HG02678 (cell line): ENCODE results near the gene ZNF524.
"Not testable (repeated sequence)": the region's sequence is repeated elsewhere in the genome, so short reads cannot be mapped to it uniquely, and the experiment has no call there.

ENCODE experiments used
- ATAC-seq: cut with Tn5 transposase; IDR thresholded peaks from one replicate; pipeline ENCODE4 v1.9.1; 2021; ENCODE audit warnings: mild to moderate bottlenecking, moderate library complexity; ENCODE audit not compliant: unreplicated experiment

The ZNF524 gene

DNA sequence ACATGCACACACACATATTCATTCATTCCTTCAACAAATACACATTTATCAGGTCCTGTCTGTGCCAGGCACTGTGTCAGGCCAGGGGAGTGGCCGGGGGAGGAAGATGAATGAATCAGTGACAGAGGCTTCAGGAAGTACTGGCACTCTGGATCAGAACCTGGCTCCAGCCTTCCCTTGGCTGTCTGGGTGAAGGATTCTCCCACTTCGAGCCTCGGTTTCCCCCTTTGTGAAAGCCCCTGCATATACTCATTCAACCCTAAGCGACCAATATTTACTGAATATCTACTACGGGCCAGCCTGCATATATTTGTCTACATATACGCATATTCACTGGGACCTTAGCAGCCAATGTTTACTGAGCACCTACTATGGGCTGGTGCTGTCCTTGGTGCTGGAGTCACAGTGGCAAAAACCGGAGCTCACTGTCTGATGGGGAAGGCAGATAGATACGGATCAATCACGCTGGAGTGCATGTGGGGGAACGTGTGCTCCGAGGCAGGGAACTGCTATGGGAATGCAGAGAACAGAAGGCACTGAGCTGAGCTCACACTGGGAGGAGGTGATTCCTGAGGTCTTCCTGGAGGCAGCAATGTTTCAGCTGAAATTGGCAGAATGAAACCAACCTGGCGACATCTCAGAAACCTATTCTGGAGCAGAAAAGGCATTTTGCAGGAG, 18.8 kb upstream of the ZNF524 start:
- ATAC-seq = peak; percentile 5

DNA sequence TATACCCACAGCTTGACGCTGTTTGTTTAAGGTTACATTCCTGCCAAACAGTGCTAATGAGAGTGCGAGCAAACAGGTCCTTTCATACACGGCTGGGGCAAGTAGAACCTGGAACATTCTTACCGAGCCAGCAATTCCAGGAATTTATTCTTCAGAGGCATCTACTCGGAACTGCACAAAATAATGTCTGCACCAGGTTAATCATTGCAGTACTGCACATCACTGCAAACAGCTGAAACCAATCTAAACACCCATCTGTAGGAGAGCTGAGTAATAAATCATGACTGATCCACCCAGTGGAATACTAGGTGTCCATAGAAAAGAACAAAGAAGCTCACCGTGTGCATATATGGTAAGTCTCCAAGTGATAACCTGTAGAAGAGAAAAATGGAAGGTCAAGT, 18.3 kb upstream of the ZNF524 start:
- no peak for ATAC-seq

DNA sequence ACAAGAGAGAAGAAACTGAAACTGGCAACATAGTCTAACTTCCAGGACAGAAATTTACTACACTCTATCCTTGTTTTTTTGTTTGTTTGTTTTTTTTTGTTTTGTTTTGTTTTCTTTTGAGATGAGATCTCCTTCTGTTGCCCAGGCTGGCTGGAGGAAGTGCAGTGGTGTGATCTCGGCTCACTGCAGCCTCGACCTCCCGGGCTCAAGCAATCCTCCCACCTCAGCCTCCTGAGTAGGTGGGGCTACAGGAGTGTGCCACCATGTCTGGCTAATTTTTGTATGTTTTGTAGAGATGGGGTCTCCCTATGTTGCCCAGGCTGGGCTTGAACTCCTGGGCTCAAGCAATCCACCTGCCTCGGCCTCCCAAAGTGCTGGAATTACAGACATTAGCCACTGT, 17.8 kb upstream of the ZNF524 start:
- ATAC-seq = not testable (repeated sequence)

DNA sequence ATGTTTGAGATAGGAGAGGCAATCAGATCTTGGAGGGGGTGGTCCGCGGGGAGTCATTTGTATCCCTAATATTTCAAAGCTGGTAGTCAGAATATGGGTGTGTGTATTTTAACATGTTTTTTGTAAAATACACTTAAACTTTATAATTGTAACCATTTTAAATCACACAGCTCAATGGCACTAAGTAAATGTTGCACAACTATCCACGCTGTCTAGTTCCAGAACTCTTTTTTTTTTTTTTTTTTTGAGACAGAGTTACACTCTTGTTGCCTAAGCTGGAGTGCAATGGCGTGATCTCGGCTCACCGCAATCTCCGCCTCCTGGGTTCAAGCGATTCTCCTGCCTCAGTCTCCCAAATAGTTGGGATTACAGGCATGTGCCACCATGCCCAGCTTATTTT, 16.2 kb upstream of the ZNF524 start:
- ATAC-seq = not testable (repeated sequence)

DNA sequence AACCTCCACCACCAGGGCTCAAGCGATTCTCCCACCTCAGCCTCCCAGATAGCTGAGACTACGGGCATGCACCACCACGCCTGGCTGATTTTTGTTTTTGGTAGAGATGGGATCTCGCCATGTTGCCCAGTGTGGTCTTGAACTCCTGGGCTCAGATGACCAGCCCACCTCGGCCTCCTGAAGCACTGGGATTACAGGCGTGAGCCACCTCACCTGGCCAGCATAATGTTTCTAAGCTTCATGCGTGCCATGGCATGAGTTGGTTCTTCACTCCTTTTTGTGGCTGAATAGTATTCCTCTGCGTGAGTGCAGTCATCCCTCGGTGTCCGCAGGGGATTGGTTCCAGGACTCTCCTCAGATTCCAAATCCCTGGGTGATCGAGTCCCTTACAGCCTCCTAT, 15.2 kb upstream of the ZNF524 start:
- no peak for ATAC-seq

DNA sequence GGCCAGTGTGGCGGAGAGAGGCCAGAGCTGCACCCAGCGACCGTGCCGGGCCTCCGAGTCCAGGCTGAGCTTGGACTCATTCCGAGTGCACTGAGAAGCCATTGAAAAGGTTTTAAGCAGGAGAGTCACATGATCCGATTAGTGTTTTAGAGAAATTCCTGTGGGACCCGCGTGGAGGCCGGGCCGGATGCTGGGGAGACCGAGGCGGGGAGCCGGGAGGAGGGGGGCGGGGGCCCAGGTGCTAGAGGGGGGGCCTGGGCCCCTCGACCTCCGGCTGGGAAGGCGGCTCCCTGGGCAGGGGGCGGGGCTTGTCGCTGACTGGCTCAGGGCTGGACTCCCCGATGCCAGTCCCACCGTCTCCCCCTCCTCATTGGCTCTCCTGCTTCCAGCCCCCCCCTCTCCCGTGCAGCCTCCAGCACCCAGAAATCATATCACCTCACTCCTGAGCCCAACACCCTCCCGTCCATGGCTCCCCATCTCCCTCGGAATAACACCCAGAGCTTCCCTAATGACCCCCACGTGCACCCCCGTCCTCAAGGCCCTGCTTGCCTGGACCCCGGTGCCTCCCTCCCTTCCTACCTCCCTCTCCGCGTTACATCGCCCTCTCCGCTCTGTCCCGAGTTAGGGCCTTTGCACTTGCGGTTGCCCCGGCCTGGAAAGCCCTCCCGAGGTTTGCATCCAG, 14.3 kb upstream of the ZNF524 start:
- ATAC-seq = no peak

DNA sequence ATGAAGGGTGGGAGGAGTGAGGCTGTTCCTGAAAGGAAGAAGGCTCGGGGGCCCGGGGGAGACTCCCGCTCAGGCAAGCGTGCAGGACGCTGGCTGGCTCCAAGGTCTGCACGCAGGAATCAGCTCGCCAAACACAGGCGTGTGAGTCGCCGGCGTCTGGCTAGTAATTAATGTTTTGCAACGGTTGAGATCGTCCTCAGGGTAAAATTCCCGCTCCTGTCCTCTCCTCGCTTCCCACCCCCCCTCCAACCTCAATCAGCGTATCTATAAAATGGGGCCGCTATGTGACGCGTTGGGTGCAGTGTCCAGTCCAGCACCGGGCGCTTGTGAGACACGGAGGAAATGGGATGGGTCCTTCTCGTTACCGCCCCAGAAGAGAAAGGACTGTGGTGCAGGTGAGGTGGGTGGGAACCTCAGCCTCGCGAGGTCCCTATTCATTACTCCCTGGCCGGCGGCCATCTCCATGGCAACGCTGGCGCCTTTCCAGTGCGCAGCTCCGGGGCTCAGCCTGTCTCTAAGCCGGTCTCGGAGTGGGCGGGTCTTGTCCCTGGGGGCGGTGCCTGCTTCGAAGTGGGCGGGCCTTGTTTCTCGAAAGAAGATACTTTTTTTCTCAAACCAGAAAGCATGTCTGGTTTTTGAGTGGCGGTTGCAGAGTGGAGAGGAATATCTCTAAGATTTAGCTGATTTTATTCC, 13.0 kb upstream of the ZNF524 start:
- peak; percentile 88 for ATAC-seq

DNA sequence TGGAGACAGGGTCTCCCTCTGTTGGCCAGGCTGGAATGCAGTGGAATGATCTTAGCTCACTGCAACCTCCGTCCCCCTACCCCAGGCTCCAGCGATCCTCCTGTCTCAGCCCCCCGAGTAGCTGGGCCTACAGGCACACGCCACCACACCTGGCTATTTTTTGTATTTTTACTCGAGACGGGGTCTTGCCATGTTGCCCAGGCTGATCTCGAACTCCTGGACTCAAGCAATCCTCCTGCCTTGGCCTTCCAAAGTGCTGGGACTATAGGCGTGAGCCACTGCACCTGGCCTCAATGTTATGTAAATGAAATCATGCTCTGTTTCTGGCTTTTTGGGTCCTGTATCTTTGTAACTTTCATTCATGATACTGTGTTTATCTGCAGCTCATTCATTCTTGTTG, 11.3 kb upstream of the ZNF524 start:
- no peak for ATAC-seq

DNA sequence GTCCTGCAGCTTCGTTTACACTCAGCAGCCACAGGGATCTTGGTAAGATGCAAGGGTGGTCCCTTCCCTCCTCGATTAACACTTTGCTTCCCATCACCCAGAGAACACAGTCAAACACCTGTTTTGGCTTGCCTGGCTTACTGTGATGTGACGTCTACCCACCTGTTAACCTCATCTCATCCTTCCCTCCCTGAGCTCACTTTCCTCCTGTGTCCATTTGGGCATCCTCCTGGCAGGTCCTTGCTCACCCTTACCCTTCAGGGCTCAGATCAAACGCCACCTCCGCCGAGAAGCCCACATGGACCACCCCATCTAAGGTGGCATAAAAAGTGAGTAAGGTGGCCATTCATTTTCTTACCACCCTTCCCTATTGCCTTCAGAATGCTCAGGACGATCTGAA, 10.0 kb upstream of the ZNF524 start:
- no peak for ATAC-seq

DNA sequence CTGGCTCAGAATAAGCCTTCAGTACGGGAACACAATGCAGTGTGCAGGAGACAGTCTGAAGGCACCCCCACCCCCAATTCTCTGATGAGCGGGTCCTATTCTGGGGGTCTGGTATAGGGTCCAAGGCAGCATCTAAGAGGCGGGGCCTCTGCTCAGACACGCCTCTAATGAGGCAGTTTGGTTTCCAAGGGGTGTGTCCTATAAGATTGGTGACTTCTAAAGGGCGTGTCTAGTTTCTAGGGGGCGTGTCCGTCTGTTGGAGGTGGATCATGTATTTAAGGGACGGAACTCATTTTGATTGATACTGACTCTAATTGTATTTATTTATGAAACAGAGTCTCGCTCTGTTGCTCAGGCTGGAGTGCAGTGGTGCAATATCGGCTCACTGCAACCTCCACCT, 9.5 kb upstream of the ZNF524 start:
- ATAC-seq = no peak

DNA sequence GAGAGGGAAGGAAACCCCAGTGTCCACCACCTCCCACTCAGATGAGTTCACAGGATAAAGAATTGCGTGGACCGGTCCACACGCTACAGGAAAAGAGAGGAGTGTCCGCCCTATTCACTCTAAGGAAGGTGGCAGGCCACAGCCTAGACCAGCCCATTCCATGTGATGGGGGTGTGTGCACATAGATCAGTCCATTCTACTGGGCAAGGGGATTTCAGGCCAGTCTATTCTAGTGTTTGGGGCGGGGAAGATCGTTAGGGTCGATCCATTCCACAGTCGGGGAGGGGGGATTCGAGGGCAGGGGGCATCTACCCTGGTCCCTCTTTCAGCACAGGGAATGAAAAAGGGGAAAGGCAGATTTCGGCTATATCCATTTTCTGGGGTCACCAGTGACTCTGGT, 8.5 kb upstream of the ZNF524 start:
- ATAC-seq = no peak

DNA sequence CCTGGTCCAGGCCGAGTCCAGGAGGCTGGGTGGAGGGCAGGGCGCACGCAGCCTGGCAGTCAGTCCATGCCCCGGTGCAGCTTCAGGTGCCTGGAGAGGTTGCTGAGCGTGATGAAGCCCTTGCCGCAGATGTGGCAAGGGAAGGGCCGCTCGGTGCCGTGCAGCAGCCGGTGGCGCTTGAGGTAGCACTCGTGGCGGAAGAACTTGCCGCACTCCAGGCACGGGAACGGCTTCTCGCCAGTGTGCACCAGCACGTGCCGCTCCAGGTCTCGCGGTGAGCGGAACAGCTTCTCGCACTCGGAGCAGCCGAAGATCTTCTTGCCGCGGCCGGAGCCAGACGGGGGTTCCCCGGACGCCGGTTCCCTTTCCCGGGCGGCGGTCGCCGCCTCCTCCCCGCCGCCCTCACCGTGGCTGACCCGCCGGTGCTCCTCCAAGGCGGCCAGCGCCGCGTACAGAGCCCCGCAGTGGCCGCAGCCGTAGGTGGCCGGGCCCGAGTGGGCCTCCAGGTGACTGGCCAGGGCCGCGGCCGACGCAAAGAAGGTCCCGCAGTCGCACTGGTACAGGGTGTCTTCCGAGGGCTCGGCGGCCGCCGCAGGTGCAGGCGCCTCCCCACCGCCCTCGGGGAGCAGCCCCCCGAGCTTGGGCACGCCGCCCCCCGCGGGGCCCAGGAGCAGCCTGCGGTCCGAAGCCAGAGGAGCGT, 7.5 kb upstream of the ZNF524 start:
- ATAC-seq = no peak

DNA sequence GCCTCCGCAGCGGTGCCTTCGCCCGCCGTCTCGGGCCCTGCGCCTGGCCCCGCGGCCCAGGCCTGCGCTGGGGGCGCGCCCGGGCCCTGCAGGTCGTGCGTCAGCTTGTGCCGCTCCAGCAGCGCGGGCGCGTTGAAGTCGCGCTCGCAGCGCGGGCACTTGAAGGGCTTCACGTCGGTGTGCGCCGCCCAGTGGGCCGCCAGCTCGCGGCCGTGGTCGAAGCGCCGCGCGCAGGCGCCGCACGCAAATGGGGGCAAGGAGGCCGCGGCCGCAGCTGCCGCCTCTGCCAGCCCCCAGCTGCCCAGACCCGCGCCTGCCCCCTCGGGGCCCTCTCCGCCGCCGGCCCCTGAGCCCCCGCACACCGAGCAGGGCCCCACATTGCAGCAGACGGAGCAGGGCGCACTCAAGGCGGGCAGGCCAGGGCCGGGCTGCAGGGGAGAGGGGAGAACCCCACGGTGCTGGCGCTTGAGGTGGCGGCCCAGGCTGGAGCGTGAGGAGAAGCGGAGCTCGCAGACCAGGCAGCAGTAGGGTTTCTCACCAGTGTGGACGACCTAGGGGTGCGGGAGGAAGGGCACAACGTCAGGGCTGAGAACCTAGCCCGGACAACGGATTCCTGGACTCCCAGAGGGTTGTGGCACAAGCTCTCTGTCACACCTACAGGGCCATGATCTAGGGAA, 6.9 kb upstream of the ZNF524 start:
- ATAC-seq = no peak

DNA sequence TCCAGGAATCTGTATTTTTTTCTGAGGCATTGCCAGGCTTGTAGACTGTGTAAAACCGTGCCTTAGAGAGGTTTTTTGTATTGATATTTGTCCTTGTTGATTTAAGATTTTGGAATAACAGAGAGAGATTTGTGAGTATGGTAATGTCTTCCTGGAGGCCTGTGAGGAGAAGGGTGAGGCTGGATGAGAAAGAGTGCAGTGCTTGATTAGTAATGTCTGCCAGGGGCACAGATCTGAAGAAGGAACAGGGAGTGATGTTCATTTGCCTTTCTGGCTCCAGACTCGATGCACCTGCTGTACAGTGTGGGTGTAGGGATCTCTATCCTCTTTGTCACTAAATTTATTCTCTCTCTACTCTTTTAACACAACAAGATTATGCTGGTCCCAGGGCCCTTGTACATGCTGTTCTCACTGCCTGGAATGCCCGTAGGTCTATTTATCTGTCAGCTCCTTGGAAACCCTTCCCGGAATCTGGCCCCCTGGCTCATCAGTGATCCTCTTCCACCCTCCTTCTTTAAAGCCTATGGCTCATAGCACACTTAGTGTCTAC, 5.0 kb upstream of the ZNF524 start:
- no peak for ATAC-seq

DNA sequence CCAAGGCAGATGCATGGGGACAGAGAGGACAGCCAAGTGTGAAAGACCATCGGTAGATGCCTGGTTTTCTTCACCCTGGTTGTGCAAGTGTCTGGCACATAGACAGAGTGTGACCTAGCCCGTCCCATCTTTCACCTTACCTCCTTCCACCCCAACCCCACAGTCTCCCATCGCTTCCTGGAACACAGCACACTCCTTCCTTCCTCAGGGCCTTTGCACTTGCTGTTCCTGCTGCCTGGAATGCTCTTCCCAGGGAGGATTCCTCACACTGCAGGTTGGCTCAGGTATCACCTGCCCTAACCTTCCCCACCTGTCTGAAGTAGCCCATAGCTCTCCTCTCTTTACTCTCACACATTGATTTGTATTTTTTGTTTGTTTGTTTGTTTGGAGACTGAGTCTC, 3.8 kb upstream of the ZNF524 start:
- no peak for ATAC-seq

DNA sequence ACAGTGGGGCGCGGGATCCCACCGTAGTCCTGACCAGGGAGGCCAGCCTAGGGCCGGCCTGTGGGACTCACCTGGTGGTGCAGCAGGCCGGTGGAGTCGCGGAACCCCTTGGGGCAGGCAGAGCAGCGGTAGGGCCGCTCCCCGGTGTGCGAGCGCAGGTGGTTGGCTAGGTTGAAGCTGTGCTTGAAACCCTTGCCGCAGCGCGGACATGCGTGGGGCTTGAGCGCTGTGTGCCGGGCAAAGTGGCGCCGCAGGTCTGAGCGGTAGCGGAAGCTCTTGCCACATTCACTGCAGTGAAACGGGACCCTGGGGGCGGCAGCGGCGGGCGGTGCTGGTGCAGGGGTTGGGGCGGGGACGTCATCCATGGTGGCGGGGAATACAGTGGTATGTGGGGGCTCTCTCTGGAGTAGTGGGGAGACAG, 2.6 kb upstream of the ZNF524 start:
- no peak for ATAC-seq

DNA sequence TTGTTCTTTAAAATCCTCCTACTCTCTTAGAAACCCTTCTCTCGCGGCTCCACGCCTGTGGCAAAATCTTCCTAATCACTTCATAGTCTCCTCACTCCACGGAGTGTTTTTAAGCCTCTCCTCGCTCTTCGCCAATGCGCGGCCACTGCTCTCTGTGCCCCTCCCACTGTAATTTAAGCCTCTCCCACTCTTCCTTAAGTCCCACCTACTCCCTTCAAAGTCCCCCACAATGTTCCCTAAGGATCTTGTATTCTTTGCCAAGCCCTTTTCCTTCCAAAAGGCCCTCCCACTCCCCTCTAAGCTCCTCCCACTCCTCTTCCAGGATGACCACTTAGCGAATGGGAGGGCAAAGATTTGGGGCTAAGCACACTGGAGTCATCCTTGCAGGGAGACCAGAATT, 2.1 kb upstream of the ZNF524 start:
- no peak for ATAC-seq

DNA sequence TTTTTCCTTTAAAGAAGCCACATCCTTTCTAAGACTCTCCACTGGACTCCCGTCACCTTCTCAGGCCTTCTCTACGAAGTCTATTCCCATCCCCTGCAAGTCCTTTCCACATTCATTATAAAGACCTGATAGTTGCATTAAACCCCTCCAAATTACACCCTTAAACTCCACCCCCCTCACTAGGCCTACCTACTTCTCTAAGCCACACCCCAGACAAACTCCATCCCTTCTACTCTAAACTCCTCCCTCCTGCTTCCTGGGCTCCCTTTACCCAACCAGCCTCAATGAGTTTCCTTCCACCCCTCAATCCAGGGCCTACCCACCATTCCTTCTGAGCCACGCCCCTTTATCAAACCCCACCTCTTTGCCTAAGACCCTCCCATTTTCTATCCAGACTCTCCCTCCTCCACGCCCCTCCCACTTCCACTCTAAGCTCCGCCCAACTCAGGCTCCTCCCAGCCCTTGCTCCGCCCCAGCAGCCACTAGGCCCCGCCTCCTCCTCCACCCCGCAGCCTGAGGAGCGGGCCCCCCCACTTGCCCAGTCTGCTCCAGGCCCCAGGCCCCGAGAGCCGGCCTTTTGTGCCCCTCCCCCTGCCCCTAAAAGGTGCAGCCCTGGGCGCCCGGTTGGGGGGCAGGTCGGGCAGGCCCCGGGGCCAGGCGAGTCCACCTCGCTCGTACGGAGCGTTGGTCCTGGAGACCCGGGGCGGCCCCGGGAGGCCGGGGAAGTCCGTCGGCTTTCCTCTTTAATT, 1.2 kb upstream of the ZNF524 start:
- ATAC-seq = peak; percentile 50

DNA sequence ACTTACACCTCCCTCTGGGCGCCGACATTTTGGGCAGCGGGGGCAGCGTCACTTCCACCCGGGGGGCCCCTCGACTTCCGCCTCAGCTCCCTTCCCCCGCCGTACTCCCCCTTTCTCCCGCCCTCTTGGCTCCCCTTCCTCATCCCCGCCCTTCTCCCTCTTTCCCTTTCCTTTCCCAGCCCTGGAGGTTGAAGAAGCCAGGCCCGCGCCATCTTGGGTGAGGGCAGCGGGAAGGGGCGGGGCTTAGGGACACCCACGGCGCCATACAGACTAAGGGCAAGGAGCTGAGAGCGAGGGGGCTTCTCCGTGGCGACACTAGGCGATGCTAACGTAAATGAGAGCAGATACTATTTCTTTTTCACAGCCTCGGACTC, 633 bp upstream of the ZNF524 start, which contains the start of gene FIZ1:
TSS of gene FIZ1 (minus strand) at position 50 of the 374 bp plus-strand sequence. CDS start 1,652 bp downstream, outside the sequence.
- peak; percentile 57 for ATAC-seq

DNA sequence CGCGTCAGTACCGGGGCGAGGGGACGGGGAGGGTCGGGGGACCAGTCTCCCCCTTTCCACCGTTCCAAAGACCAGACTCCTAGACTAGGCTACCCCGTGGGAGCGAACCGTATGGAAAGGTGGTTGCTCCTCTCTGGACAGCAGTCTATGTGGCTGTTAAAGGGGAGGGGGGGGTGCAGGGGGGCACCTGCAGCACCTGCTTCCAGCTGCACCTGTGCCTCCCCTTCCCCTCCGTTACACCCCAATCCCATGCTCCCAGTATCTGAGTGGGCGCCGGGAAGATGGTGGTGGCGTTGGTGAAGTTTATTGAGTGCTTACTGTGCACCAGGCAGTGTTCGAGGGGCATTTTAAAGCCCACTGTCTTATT, 557 bp downstream of the ZNF524 start:
- ATAC-seq = no peak
